K562 (cell line): ENCODE results near the gene RAG2. TPM values are rescaled to one million over a fixed set of nuclear protein-coding genes. Genes with fewer than 3 reads are reported as not detected.

ENCODE experiments used
- ATAC-seq: fragments of 200-7000 bp; cut with Tn5 transposase; 3 replicates; pipeline ENCODE4 v1.9.1; 2020; ENCODE audit warnings: moderate library complexity
- Bru-seq: library from RNA; stranded (reverse); fragments of 400-500 nt; gene quantifications from one replicate; lab custom pipeline; 2021; lab: Mats Ljungman, UMichigan
- BruChase-seq, 2 experiments: library from RNA; stranded (reverse); fragments of 400-500 nt; gene quantifications; one replicate each; lab custom pipeline; 2021; lab: Mats Ljungman, UMichigan
- BruUV-seq: library from RNA; stranded (reverse); fragments of 400-500 nt; replicated peaks from 2 replicates; lab custom pipeline; 2021; lab: Mats Ljungman, UMichigan
- CTCF ChIA-PET: fragments of 300-600 bp; formaldehyde crosslinking; extraction: SDS; loops from one replicate; lab custom pipeline; 2021; ENCODE audit warnings: low intra/inter-chr PET ratio; lab: Yijun Ruan, JAX
- POLR2A ChIA-PET: fragments of 300-600, 350-650 bp; sonication (Branson Sonifier 250); formaldehyde crosslinking; extraction: SDS; loops from one replicate; lab custom pipeline; 2021; ENCODE audit warnings: antibody characterized with exemption, inconsistent platforms; lab: Yijun Ruan, JAX
- DNase-seq, 4 experiments: peaks; one replicate each; pipeline versions ENCODE4 v3.0.0 to v3.0.0-alpha.2; 2011 to 2018; ENCODE audit warnings: low spot score in 3 of 4, mixed read lengths in 3 of 4; ENCODE audit errors: extremely low read depth in 1 of 4
- FAIRE-seq: peaks from 2 replicates; lab custom pipeline; 2011; peaks lifted over from hg19 to GRCh38; lab: Jason Lieb, UNC
- H2AFZ ChIP-seq: 2 replicates; pipeline ENCODE4 v1.6.0; 2011; ENCODE audit warnings: low read depth, low read length, control low read depth, inconsistent platforms
- H3K27ac ChIP-seq: fragments of 200-600 bp; 3 replicates; pipeline ENCODE4 v1.8.0; 2011; ENCODE audit warnings: low read depth, mild to moderate bottlenecking, control low read depth, inconsistent platforms, low read length, moderate library complexity, mixed read lengths; ENCODE audit errors: extremely low read depth
- H3K27me3 ChIP-seq, 2 experiments: fragments of 300-600 bp in 1 of 2; 2 replicates in 1 of 2; 3 replicates in 1 of 2; pipeline versions ENCODE4 v1.6.0 to v1.8.0; 2011; ENCODE audit warnings: inconsistent platforms in 2 of 2, low read length in 2 of 2, mild to moderate bottlenecking in 1 of 2, mixed read lengths in 1 of 2, moderate library complexity in 1 of 2; ENCODE audit not compliant: control insufficient read depth in 2 of 2, insufficient read depth in 2 of 2
- H3K36me3 ChIP-seq: fragments of 300-600 bp; 3 replicates; pipeline ENCODE4 v1.8.0; 2011; ENCODE audit warnings: mild to moderate bottlenecking, low read length, inconsistent platforms; ENCODE audit not compliant: control insufficient read depth, insufficient read depth
- H3K4me1 ChIP-seq, 2 experiments: fragments of 200-600 bp in 1 of 2; replicated peaks in 1 of 2; 2 replicates in 1 of 2; 3 replicates in 1 of 2; pipeline versions ENCODE4 v1.5.1 to v1.8.0; 2011; ENCODE audit warnings: inconsistent platforms in 2 of 2, low read length in 2 of 2, mild to moderate bottlenecking in 1 of 2, mixed read lengths in 1 of 2, moderate library complexity in 1 of 2; ENCODE audit not compliant: control insufficient read depth in 2 of 2, insufficient read depth in 2 of 2
- H3K4me2 ChIP-seq: 2 replicates; pipeline ENCODE4 v1.6.1; 2011; ENCODE audit warnings: low read length, control low read depth, inconsistent platforms, mixed read lengths; ENCODE audit not compliant: insufficient read depth
- H3K4me3 ChIP-seq: fragments of 200-600 bp; sonication (generic), shearing (Covaris generic); 2 replicates; pipeline ENCODE4 v1.5.1; 2016; ENCODE audit warnings: control low read depth, inconsistent platforms
- H3K79me2 ChIP-seq: fragments of 200-600 bp; 3 replicates; pipeline ENCODE4 v1.8.0; 2011; ENCODE audit warnings: low read length, inconsistent platforms; ENCODE audit not compliant: control insufficient read depth, insufficient read depth
- H3K9ac ChIP-seq, 2 experiments: 2 replicates each; pipeline versions ENCODE4 v1.6.0 to v1.6.1; 2011; ENCODE audit warnings: low read depth in 2 of 2, low read length in 2 of 2, control low read depth in 1 of 2, inconsistent platforms in 1 of 2, mild to moderate bottlenecking in 1 of 2, mixed read lengths in 1 of 2; ENCODE audit not compliant: insufficient read depth in 1 of 2
- H3K9me1 ChIP-seq: one replicate; pipeline ENCODE4 v1.6.0; 2011; ENCODE audit warnings: inconsistent platforms, mild to moderate bottlenecking, low read length, moderate library complexity; ENCODE audit not compliant: control insufficient read depth, insufficient read depth
- H3K9me3 ChIP-seq: replicated peaks from 2 replicates; pipeline ENCODE4 v1.5.1; 2011; ENCODE audit warnings: low read depth, low read length, inconsistent platforms; ENCODE audit not compliant: control insufficient read depth, insufficient read depth
- H4K20me1 ChIP-seq: replicated peaks from 2 replicates; pipeline ENCODE4 v1.6.1; 2011; ENCODE audit warnings: low read length, inconsistent platforms, mixed read lengths; ENCODE audit not compliant: control insufficient read depth, insufficient read depth
- FOXM1 ChIP-seq, 2 experiments: fragments of 450-650 bp in 1 of 2; sonication (generic) in 1 of 2; formaldehyde crosslinking in 1 of 2; IDR thresholded peaks; 2 replicates each; pipeline versions ENCODE4 v1.6.1 to v1.9.0; 2017 to 2022; ENCODE audit warnings: low read depth in 2 of 2, mild to moderate bottlenecking in 2 of 2, missing genetic modification reagents in 1 of 2, moderate library complexity in 1 of 2
- MLX ChIP-seq, 2 experiments: fragments of 450-650 bp in 1 of 2; sonication (generic) in 1 of 2; formaldehyde crosslinking; conservative IDR thresholded peaks; 2 replicates each; pipeline versions ENCODE4 v1.4.0 to v1.8.1; 2020 to 2022; ENCODE audit warnings: mild to moderate bottlenecking in 1 of 2, missing genetic modification reagents in 1 of 2
- NFE2L1 ChIP-seq: fragments of 450-650 bp; IDR thresholded peaks from 2 replicates; pipeline ENCODE4 v1.6.1; 2016; ENCODE audit warnings: missing genetic modification characterization, low read depth, mild to moderate bottlenecking, missing compliant biosample characterization, moderate library complexity, borderline replicate concordance
- NR2C2 ChIP-seq, 2 experiments: fragments of 200-800 bp in 1 of 2; sonication (Bioruptor generic) in 1 of 2; sonication (generic) in 1 of 2; formaldehyde crosslinking in 1 of 2; IDR thresholded peaks; 2 replicates each; pipeline versions ENCODE4 v1.6.1 to v1.8.0; 2016 to 2022; ENCODE audit warnings: mild to moderate bottlenecking in 1 of 2, missing compliant biosample characterization in 1 of 2, missing genetic modification characterization in 1 of 2, missing genetic modification reagents in 1 of 2
- PBX2 ChIP-seq, 2 experiments: IDR thresholded peaks in 1 of 2; conservative IDR thresholded peaks in 1 of 2; 2 replicates each; pipeline ENCODE4 v1.6.1; 2016; ENCODE audit warnings: low read depth in 2 of 2, mild to moderate bottlenecking in 1 of 2, missing compliant biosample characterization in 1 of 2, missing genetic modification characterization in 1 of 2, moderate library complexity in 1 of 2
- SIRT6 ChIP-seq: IDR thresholded peaks from one replicate; pipeline ENCODE4 v1.6.1; 2012; ENCODE audit warnings: low read depth, mild to moderate bottlenecking, control low read depth, inconsistent platforms, low read length, moderate library complexity
- ZNF133 ChIP-seq: fragments of 250-450 bp; sonication (Bioruptor Pico); IDR thresholded peaks from 2 replicates; pipeline ENCODE4 v1.4.0; 2020; ENCODE audit warnings: mild to moderate bottlenecking
- ZNF354B ChIP-seq: fragments of 250-450 bp; sonication (Bioruptor Pico); IDR thresholded peaks from 2 replicates; pipeline ENCODE4 v1.4.0; 2020
- ZNF384 ChIP-seq: IDR thresholded peaks from 2 replicates; pipeline ENCODE4 v1.6.1; 2012; ENCODE audit warnings: low read depth, low read length, improper control_type of control experiment
- WGBS: fragments of 100-300 bp; shearing (Covaris generic); methylation state at CpG from one replicate; pipeline ENCODE4 v1.1.6; 2016; ENCODE audit warnings: low coverage, mixed read lengths; ENCODE audit not compliant: insufficient coverage; ENCODE audit errors: missing lambda C conversion rate; 5-methylcytosine and 5-hydroxymethylcytosine counted together
- in situ Hi-C: fragments of 300-500 bp; cut with MboI; formaldehyde crosslinking; loops from 4 replicates; pipeline ENCODE4 v1.15.0; 2018; ENCODE audit warnings: inconsistent platforms, mixed read lengths
- intact Hi-C: fragments of 100-400 bp; cut with micrococcal nuclease; formaldehyde crosslinking; loops from 2 replicates; pipeline ENCODE4 v1.14.2; 2022
- long read RNA-seq, 3 experiments: library from polyadenylated mRNA in 2 of 3; library from RNA in 1 of 3; unstranded in 2 of 3; stranded (forward) in 1 of 3; transcript quantifications; one replicate each; pipeline ENCODE4 v2.0.0, GENCODE V29; 2019 to 2022
- polyA minus RNA-seq, 3 experiments: library from RNA; depleted of rRNA, polyadenylated mRNA; stranded (reverse); fragments of >200 nt; gene quantifications; 2 replicates each; pipeline ENCODE4 v1.2.3, GENCODE V29; 2011
- polyA plus RNA-seq, 8 experiments: library from polyadenylated mRNA; depleted of rRNA in 4 of 8; stranded (reverse) in 5 of 8; unstranded in 3 of 8; fragments of >200 nt; fragmentation: Nextera tagmentation in 2 of 8; fragmentation: Illumina TruSeq in 1 of 8; extraction: Ambion mirVana in 2 of 8; extraction: Trizol in 1 of 8; gene quantifications; 2 replicates each; pipeline versions ENCODE4 v1.2.1 to v1.2.3, GENCODE V29; 2011 to 2014; ENCODE audit warnings: inconsistent platforms in 1 of 8, missing spikeins in 1 of 8
- total RNA-seq, 7 experiments: library from RNA; depleted of rRNA in 6 of 7; stranded (reverse); fragments of >200 nt in 6 of 7; fragmentation: Illumina TruSeq in 2 of 7; extraction: Trizol in 2 of 7; gene quantifications; 2 replicates each; pipeline versions ENCODE4 v1.2.1 to v1.2.3, GENCODE V29; 2011 to 2021; ENCODE audit warnings: low replicate concordance in 1 of 7

The RAG2 gene
- not detected in 2 replicates for total RNA-seq (2011; cell fraction: chromatin; rRNA removed; ENCODE audit: low replicate concordance)
- not detected in 2 replicates for total RNA-seq (2011; cell fraction: nucleolus; rRNA removed)
- not detected in 2 replicates for total RNA-seq (2011; cell fraction: nucleoplasm; rRNA removed)
- 0.04 and 2.7 TPM in 2 replicates for total RNA-seq (2014; rRNA removed)
- total RNA-seq (2014; rRNA removed; fragmentation: Illumina TruSeq; extraction: Trizol), result 0.07 and 0.16 TPM in 2 replicates
- 0.53 and 0.72 TPM in 2 replicates for total RNA-seq (2015; rRNA removed; fragmentation: Illumina TruSeq; extraction: Trizol)
- not detected in 2 replicates for total RNA-seq (2021)
- not detected in 2 replicates for polyA plus RNA-seq (2011; rRNA removed)
- polyA plus RNA-seq (2011; cell fraction: cytosol; rRNA removed), result not detected in 2 replicates
- not detected in 2 replicates for polyA plus RNA-seq (2011; cell fraction: nucleus; rRNA removed)
- polyA plus RNA-seq (2012), result 0.34 and 0.42 TPM in 2 replicates
- polyA plus RNA-seq (2014; fragmentation: Illumina TruSeq; extraction: Trizol), result 0.06 and 0.08 TPM in 2 replicates
- polyA plus RNA-seq (2014; fragmentation: Nextera tagmentation; extraction: Ambion mirVana), result under 1 TPM; 0.24 to 0.28 TPM
- polyA plus RNA-seq (2014; rRNA removed), result 0.89 TPM in 1 of 2 replicates, not detected in the other
- polyA minus RNA-seq (2011; rRNA and poly(A)+ RNA removed), result not detected in 2 replicates
- polyA minus RNA-seq (2011; cell fraction: cytosol; rRNA and poly(A)+ RNA removed), result not detected in 2 replicates
- polyA minus RNA-seq (2011; cell fraction: nucleus; rRNA and poly(A)+ RNA removed), result not detected in 2 replicates
- percentile 18 among the genes with signal in this experiment for Bru-seq, nascent RNA
- BruChase-seq, experiment 1, labeled RNA remaining after a 2-hour chase, result not detected
- percentile 17 among the genes with signal in this experiment for BruChase-seq, experiment 2, labeled RNA remaining after a 6-hour chase
- long read RNA-seq, experiment 1, result 0 reads
- long read RNA-seq, experiment 2, result 0 reads
- long read RNA-seq, experiment 3, result 0 reads

- no peak within 1 kb of the TSS for H2AFZ ChIP-seq
- no peaks in the 10 kb centered on the region for H3K36me3 ChIP-seq
- no peak within 1 kb of the TSS for H3K4me3 ChIP-seq
- H3K27me3 ChIP-seq, result no peaks in the 10 kb centered on the region
- no peaks in the 10 kb centered on the region for H3K79me2 ChIP-seq
- H3K4me1 ChIP-seq, result no peaks in the 10 kb centered on the region
- CTCF ChIA-PET, result no interaction called here
- intact Hi-C loops, result no loop called here
- no peaks in the 10 kb centered on the region for H3K9me3 ChIP-seq
- no peaks in the 10 kb centered on the region for H4K20me1 ChIP-seq
- H3K27ac ChIP-seq, result no peak within 1 kb of the TSS
- no peaks in the 10 kb centered on the region for H3K9me1 ChIP-seq
- 0% methylated on average over 2 of the region's 2 CpGs for WGBS
- DNase-seq (no peak), ATAC-seq (no peak), FAIRE-seq (no peak)
- no peak for TF ChIP-seq ZNF133 (CRISPR knock-in tag)
- no peak for TF ChIP-seq NR2C2 (CRISPR knock-in tag; IDR thresholded peaks at IDR 0.05)
- TF ChIP-seq NR2C2 (tag; IDR thresholded peaks at IDR 0.05), result no peak
- no peak for TF ChIP-seq SIRT6
- TF ChIP-seq MLX (CRISPR knock-in tag; conservative IDR thresholded peaks at IDR 0.05), result no peak
- TF ChIP-seq PBX2 (CRISPR knock-in tag; IDR thresholded peaks at IDR 0.05; ENCODE audit: low read depth), result no peak
- no peak for TF ChIP-seq PBX2 (tag; conservative IDR thresholded peaks at IDR 0.05; ENCODE audit: low read depth)
- no peak for TF ChIP-seq ZNF354B (CRISPR knock-in tag)
- TF ChIP-seq FOXM1 (IDR thresholded peaks at IDR 0.05; ENCODE audit: low read depth), result no peak
- no peak for TF ChIP-seq FOXM1 (CRISPR knock-in tag; IDR thresholded peaks at IDR 0.05; ENCODE audit: low read depth)
- TF ChIP-seq NFE2L1, result no peak
- TF ChIP-seq ZNF384, result 0 out of 2 replicates have a peak, but pooled peaks have one; percentile 28
- no TSS peak for BruUV-seq
- H3K9ac ChIP-seq, result no peak within 1 kb of the TSS
- in situ Hi-C loops, result no loop called here
- POLR2A ChIA-PET, result no interaction called here
- no peak within 1 kb of the TSS for H3K4me2 ChIP-seq
Observed at GRCh38 chr11:36598051-36598450, at the start of gene RAG2. Gene RAG2 (minus strand): TSS chr11:36598236. CDS start chr11:36594168, 4,068 bp downstream.
